Uterine smooth muscle cell (primary cell): ENCODE measurements around the gene ALDH1A3. TPM values are rescaled to one million over a fixed set of nuclear protein-coding genes. Genes with fewer than 3 reads are reported as not detected.

ENCODE experiments used
- total RNA-seq: library from RNA; depleted of rRNA; stranded (reverse); fragments of >200 nt; gene quantifications from 2 replicates; pipeline ENCODE4 v1.2.3, GENCODE V29; 2014

Gene ALDH1A3
- 54.7 and 94.0 TPM in 2 replicates for total RNA-seq

DNA sequence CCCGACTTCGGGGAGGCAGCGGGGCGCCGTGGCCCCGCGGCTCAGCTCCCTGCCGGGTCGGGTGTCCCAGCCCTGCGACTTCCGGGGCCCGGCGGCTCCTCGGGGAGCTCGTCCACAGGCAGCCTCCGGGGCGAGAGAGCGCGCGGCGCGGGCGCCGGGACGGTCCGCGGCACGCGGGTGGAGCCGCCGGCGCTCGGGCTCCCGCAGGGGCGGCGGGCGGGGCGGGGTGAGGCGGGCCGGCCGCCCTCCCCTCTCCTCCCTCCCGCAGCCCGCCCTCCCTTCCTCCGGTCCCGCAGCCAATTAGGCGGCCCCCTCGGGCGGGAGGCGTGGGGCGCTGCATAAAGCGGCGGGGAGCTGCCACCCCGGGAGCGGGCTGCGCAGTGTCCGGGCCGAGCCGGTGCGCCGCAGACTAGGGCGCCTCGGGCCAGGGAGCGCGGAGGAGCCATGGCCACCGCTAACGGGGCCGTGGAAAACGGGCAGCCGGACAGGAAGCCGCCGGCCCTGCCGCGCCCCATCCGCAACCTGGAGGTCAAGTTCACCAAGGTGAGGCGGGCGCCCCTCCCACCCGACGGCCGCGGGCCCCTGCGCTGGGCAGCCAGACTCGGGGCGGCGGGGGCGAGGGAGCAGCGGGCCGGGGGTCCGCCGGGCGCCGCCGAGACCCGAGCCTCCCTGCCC, at the start of gene ALDH1A3:
Gene ALDH1A3, plus strand, starts transcription at position 368 of the 675 bp plus-strand sequence. Its CDS starts 77 bp downstream, at position 445.

DNA sequence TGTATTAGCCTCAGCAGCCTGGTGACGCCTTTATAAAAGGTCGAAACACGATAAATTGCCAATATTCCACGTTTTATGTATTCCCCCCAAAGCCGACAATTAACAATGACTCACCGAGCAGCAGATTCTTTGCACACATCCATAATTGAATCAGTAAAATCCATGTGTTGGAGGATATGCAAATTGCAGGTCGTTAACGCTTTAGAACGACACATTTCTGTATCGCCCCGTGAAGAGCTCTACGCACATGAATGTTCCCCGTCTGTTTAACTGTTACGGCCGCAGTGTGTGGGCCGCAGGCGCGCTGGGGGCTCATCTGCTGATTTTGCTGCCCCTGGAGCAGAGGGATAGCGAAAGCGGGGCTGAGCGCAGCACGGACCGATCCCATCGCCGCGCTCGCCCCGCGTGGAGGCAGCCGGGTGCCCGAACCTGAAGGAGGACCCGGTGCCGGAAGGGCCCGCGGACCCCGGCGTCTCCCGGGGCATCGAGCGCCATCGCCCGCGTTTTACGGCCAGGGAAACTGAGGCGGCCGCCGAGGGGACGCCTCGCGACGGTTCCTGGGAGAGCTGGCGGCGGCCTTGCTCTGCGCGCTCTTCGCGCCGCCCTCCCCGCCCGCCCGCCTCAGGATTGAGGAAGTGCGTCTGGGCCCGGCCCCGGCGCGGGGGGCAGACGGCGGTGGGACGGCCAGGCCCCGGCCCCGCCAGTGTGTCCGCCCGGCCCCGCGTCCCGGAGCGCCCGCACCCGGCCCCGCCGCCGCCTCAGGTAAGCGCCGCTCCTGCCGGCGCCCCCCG, 39.3 kb downstream of the ALDH1A3 start, which contains the start of gene LRRK1:
Gene LRRK1, plus strand, starts transcription at position 668 of the 791 bp plus-strand sequence. CDS start 5,276 bp downstream, outside the sequence.

Other genes starting within 250 kb of the ALDH1A3 start
- gene LRRK1, start 39.5 kb downstream of the ALDH1A3 start, total RNA-seq = 10.6 and 15.7 TPM in 2 replicates